Measurements from ENCODE around the gene ZNF346.
"Not testable (repeated sequence)": the region's sequence is repeated elsewhere in the genome, so short reads cannot be mapped to it uniquely, and the experiment has no call there.

Gene ZNF346

DNA sequence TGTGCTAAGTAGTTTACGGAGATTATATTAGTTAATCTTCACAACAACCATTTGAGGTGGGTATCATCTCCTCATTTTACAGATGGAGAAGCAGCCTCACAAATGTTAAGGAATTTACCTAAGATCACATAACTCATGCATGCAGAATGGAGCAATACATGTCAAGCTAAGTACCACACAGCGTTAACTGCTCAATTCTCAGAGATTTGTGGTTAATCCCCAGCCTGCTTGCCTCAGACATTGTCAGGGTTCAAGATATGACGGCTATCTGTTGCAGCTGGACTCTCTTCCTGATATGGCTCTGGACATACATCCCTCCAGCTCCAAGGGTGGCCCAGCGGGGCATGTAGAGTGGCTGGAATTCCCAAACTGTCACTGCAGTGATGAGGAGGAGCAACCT is 7.3 kb upstream of the ZNF346 start:
- DNase-seq, result no peak

DNA sequence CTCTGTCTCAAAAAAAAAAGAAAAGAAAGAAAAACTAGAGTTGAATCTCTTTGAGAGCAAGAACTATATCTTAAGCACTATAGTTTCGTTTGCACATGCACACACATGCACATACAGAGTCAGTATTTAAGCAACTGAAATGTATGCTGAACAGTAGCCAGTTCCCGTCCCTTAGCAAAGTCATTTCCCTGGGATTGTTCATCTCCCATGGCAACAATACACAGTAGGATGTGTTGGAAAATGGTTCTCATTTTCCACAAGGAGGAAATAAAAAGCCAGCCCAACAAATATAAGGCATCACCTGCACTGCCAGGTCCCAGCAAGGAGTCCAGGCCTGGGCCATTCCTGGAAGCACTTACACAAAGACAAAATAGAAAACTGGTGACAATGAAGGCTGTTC is 4.2 kb upstream of the ZNF346 start:
- DNase-seq, result no peak

DNA sequence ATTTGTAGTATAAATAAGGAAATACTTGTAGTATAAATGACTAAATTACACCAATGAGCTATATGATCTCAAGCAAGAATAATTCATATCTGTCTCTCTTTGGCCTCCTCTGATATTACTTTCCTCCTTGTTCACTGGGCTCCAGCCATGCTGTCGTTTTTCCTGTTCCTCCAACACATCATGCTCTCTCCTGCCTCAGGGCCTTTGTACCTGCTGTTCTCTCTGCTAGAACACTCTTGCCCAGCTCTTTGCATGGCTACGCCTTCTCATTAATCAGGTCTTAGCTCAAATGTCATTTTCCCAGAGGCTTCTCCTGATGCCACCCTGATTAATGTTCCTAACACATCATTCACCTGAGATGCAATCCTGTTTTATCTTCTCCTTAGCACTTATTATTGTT is 2.5 kb upstream of the ZNF346 start:
- no peak for DNase-seq

DNA sequence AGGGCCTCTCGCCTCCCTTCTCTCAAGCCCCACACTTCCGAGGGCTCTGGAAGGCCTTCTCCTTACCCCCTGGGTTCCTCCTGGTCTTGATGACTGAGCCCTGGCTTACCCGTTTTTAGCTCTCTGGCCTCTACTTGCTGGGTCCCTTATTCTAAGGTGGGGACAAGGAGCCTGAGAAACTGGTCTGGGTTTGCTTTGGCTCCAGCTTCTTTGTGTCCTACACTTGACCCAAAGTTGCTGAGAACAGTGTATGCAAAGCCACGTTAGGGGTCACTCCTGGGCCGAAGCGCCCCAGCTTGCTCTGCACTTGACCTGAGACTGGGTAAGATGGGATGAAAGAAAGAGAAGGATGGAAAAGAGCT is 788 bp downstream of the ZNF346 start:
- no peak for DNase-seq

DNA sequence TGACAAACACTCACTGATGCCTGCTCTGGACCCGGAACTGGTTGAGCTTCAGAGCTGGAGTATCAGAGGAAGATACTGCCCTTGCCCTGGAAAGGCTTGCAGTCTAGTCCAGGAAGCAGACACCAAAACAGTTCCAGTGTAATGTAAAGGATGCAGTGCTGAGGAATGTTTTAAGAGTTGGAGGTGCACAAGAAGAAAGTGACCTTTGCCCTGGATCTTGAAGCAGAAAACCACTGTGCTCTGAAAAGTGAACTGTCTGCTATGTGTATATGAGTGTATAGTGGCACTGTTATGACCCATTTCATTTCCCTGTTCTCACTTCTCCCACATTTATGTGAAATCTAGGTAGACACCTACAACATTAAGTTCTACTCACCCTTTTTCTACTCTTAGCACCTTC is 2.1 kb downstream of the ZNF346 start:
- no peak for DNase-seq

DNA sequence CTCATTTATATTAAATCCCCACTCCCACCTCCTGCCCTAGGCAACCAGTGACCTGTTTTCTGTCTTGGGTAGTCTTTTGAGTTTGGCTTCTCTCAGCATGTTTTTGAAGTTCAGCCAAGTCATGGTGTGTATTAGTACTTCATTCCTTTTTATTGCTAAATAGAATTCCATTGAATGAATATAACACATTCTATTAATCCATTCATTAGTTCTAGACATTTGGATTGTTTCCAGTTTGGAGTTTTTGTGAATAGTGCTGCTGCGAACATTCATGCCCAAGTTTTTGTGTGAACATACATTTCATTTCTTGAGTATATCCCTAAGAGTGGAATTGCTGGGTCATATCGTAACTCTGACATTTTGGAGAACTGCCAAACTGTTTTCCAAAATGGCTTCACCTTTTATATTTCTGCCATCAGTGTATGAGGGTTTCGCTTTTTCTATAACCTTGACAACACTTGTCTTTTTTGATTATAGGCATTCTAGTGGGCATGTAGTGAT is 2.7 kb downstream of the ZNF346 start:
- no peak for DNase-seq

DNA sequence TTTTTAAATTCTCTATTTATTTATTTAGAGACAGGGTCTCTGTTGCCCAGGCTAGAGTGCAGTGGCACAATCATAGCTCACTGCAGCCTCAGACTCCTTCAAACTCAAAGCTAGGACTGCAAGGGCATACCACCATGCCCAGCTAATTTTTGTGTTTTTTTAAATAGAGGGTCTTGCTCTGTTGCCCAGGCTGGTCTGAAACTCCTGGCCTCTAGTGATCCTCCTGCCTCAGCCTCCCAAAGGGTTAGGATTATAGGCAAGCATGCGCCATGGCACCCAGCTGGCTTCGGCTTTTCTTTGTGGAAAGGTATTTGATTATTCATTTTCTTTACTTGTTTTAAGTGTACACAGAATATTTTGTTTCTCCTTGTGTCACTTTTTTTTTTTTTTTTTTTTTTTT is 5.2 kb downstream of the ZNF346 start:
- DNase-seq, result no peak

DNA sequence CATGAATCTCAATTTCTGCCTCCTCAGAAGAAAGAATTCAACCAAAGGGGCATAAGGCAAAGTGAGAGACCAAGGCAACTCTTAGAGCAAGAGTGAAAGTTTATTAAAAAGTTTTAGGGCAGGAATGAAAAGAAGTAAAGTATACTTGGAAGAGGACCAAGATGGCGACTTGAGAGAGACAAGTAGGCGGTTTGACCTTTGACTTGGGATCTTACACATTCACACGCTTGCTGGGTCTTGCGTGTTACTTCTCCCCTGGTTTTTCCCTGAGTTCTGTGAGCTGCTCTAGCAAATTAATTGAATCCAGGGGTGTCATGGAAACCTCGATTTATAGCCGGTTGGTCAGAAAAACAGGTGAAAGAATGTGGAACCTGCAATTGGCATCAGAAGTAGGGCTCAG is 7.0 kb downstream of the ZNF346 start:
- no peak for DNase-seq

DNA sequence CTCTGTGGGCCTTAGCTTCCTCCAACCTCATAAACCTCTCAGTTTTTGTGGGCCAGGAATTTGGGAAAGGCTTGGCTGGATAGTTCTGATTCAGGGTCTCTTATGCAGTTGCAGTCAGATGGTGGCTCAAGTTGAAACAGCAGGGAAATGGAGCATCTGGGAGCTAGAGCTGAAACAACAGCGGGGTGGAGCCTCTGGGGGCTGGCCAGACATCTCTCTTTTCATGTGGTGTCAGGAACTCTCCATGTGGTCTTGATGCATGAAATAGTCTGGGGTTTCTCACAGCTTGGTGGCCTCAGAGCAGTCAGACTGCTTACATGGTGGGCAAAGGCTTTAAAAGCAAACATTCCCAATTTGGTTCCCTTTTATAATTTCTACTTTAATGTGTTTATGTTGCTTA is 13.5 kb downstream of the ZNF346 start:
- DNase-seq, result peak; percentile 48

DNA sequence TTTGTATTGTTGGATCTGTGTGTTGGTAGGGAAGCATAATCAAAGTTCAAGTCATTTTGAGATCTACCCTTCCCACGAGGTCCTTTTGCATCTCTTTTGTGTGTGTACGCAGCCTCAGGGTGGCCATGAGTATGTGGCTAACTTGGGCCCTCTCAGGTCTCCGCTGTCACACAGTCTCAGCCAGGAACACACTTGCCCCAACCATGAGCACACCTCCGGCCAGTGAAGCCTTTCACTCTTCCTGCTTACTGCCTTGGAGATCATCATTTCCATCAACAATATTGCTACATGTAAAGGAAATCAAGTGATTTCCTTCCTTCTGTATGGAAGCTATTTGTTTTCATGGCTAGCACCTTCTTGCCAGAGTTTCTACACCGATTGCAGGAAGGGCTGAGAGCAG is 13.9 kb downstream of the ZNF346 start:
- no peak for DNase-seq

DNA sequence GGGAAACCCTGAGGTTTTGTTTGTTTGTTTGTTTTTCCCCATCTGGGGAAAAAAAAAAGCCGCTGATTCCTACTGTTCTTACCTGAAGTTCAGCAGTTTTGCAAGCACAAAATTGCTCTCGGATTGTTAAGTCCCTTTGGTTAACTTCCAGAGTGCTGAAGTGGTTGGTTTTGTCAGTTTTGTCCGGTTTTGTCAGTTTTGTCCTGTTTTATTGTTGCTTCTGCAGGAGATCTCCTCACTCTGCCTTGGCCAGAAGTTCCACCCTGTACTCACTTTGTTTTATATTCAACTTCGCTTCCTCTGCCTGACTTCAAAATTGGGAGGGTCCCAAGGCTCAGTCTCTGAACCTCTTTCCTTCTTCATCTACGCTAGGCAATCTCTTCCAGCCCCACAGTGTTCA is 14.4 kb downstream of the ZNF346 start:
- DNase-seq, result no peak

DNA sequence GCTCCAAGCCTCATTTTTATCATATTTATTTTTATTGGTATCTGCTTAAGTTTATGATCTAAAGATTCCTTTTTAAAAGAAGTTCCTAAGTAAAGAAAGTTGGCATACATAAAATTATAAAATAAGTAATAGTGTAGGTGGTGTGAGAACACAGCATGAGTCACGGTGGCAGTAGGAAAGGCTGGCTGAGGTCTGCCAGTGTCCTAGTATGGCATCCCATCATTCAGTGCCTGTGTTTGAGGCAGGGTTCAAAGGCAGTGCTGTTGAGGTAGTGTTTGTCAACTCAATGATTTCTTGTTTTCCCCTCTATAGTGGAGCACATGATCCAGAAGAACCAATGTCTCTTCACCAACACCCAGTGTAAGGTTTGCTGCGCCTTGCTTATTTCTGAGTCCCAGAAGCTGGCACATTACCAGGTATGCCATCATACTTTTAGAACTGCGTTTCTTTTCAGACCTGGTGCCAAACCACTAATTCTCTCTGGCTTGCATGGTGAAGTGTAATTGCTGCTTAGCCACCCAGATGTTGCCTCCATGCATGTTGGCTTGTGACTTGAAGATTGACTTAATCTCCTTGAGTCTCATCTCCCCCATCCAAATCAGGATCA is 18.4 kb downstream of the ZNF346 start:
- DNase-seq, result no peak

DNA sequence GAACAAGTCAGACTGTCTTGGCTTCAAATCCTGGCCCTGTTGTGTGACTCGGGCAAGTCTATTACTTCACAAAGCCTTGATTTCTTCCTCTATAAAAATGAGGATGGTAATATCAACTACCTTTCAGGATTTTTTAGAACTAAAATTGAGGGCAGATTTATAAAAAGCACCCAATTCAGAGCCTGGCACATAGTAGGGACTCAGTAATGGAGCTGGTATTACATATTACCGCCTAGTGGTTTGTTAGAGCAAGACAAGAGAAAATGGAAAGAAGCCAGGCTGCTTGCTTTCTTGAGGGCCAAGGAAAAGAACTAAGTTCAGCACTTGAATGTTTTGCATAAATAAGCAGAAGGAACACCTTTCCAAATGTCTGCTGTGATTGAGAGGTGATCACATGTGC is 19.4 kb downstream of the ZNF346 start:
- DNase-seq, result no peak

DNA sequence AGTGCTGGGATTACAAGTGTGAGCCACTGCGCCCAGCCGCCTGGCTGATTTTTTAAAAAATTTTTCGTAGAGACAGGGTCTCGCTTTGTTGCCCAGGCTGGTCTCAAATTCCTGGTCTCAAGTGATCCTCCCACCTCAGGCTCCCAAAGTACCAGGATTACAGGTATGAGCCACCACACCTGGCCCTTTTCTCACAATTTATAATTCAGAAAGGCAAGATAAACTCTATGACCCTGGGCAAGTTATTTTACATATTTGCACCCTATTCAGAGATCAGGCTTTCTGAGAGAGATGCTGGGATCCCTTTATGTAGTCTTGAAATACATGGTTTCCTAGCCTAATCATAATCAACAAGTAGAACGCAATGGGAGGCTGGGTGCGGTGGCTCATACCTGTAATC is 20.6 kb downstream of the ZNF346 start:
- no peak for DNase-seq

DNA sequence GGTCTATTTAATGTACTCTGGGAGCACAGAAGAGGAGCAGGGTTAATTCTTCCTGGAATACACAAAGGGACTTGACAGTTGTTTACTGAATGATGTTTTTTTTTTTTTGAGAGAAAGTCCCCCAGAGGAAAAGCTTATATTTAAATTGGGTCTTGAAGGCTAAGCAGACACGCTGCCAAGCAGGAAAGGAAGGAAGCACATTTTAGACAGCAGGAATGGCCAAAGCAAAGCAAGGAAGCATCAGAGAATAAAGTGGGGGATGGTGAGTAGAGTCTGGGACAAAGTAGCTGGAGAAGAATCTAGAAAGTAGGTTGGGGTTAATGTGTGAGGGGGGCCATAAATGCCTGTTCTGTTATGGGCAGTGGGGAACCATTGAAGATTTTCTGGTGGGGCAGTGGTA is 21.5 kb downstream of the ZNF346 start:
- no peak for DNase-seq

DNA sequence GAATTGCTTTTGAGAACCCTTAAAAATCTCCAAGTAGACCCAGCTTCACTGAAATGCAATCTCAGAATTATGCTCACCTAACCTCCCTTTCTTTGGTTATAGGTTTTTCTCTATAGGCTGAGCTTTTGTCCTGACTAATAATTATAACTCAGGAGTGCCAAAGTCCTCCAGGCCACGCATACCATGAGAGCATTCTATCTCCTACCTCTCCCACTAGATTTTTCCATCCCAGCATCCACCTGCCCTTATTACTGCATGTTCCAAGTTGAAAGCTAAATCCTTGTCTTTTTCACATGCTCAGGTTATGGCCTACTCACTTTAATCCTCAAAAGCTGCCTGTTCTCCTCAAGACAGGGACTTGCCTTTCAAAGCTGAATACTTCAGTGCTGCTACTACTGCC is 22.1 kb downstream of the ZNF346 start:
- DNase-seq, result no peak

DNA sequence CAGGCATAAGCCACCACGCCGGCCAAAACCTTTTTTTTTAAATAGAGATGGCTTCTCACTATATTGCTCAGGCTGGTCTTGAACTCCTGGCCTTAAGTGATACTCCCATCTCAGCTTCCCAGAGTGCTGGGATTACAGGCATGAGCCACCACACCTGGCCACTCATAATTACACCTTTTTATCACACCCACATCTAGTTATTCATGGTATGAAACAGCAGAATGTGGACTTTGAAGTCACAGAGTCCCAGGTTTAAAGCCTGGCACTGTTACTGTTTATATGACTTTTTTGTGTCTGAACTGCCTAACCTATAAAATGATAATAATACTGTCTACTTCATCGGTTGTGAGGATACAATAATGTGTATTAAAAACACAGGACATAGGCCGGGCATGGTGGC is 23.1 kb downstream of the ZNF346 start:
- DNase-seq, result no peak

DNA sequence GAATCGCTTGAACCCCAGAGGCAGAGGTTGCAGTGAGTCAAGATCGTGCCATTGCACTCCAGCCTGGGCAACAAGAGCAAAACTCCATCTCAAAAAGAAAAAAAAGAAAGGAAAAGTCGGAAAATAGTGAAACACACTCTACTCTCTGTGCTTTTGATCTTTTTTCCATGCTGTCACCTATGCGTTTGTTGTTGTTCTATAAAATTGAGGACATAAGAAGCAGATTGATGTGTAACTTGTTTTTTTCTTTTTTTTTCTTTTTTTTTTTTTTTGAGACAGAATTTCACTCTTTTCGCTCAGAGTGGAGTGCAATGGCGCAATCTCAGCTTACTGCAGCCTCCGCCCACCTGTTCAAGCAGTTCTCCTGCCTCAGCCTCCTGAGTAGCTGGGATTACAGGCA is 26.0 kb downstream of the ZNF346 start:
- not testable (repeated sequence) for DNase-seq

DNA sequence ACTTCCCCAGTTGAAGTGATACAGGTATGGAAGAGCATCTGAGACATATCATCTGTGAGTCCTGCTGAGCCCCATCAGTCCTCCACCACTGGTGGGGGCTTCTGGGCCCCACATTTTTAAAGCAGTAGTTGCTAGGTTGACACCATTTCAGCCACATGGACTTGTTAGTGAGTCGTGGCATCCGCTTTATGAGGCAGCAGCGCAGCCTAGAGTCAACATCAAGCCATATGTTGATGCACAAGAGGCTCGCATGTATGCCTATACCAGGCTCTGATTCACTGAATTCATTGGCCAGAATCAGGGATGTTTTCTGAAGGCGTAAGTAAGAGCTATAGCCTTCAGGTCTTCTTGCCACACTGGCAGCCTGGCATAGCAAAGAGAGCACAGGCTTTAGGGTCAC is 26.8 kb downstream of the ZNF346 start:
- DNase-seq, result no peak

DNA sequence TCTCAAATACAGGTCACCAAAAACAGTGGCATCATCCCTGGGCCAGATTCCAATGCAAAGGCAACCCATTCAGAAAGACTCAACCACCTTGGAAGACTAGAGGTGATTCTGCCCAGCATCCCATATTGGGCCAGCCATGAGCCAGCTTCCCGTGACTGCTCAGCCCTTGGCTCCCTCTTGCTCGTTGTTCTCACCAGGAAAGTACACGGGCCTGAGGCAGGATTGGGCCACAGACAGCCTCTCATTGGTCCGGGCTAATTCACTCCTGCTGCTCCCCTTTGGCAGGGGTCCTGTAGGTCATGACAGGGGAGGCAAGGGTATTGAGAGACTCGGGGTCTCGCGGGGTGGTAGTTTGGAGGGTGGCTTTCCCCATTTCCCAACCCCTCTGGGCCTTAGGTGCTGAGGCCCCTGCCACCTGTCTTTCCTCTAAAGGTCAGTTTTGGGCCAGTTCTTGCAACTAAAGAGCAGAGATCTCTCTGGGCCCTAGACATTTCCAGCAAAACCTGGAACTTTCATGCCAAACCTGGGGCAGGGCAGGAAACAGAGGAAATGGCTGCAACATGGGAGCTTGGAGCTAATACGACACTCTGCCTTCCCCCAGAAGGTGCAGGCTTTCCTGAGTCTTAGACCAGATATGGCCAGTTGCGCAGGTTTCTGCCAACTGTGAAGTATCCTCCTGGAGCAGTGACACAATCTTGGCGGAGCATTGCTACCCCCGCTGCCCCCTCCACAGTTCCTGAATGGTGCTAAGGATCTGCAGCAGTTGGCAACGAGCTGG is 42.2 kb downstream of the ZNF346 start:
- DNase-seq, result no peak

DNA sequence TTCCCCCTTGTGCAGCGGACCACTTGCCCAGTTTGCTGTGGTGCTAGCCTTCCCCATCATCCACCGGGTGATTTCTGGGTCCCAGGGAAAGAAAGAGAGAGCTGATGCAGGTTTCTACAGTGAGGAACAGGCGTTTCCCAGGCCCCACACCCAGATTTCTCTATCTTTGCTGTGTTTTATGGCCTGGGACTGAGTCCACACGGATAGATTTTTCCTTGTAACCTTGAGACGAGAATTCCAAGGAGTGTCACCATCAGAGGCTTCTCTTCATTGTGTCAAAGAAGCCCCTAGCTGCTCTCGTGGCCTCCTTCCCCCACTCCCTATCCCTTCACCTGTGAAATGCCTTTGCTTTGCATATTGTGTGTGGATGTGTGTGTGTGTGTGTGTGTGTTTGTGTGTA is 43.0 kb downstream of the ZNF346 start:
- DNase-seq, result no peak

DNA sequence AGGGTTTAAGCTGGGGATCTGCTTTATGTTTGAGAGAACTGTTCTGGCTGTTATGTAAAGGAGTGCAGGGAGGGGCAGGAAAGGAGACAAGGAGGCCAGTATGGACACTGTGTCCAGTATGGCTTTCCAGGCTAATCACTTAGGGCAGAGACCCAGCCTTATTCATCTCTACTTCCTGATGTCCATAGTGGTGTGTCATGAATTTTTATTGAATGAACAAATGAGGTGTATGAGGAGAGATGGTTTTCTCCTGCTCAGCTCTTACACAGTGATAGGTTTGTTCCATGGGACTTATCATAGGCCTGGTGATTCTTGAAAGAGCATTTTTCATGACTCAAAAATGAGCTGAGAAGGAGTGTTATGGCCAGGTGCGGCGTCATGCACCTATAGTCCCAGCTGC is 43.7 kb downstream of the ZNF346 start:
- no peak for DNase-seq

DNA sequence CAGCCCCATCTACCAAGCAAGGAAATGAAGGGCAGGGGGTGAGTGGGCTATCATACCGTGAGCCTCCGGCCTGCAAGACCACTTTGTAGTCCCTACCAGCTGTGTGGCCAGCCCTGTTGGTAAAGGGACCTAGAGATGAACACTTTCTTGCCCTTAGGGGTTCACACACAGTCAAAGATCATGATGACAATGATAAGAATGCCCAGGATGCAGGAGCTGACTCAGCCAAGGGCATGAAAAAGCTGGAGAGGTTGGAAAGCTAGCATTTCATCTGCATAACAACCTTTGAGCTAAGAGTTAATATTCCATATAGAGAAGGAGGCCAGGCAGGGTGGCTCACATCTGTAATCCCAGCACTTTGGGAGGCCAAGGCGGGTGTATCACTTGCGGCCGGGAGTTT is 45.0 kb downstream of the ZNF346 start:
- no peak for DNase-seq

DNA sequence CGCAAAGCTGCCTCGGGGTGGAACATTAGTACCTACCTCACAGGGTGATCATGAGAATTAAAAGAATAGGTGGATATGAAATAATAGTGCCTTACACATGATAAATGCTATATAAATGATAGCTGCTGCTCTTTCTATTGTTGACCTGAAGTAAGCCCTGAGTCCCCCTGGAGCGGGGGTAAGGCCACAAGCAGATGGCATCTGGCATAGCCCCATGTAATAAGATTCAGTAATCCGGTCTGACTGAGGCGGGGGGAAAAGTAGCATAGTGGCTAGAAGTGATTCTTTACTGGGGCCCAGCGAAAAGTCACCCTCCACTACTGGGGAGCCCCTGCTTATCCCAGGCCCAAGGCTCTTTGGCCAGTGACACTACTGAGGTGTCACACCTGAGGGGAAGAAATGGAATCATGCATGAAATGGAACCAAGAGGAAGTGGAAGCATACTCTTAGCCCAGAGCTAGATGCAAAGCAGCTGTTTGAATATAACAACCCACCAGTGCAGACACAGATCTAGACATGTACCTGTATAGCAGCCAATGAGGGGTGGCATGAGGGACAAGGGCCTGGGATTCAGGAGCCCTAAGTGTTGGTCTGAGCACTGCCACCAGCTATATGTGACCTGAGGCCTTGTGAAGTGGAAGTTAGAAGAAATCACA is 48.2 kb downstream of the ZNF346 start:
- DNase-seq, result no peak

All from DMS 273 treated with DMSO at 0.1 percent for 48 hours (cell line).